ENCODE measurements around the gene MYO1D.

- TF ChIP-seq EZH2 (IDR thresholded peaks at IDR 0.05; ENCODE audit: low read length, unreplicated experiment) = no peak
- no peak for TF ChIP-seq CTCF (conservative IDR thresholded peaks at IDR 0.05; ENCODE audit: low read depth, low read length)
Observed at GRCh38 chr17:32810690-32811089, 66.2 kb downstream of the MYO1D start.
